ENCODE measurements around the gene IFI27L2. TPM values are rescaled to one million over a fixed set of nuclear protein-coding genes. Genes with fewer than 3 reads are reported as not detected.

IFI27L2 gene
- total RNA-seq, 1 donor from 2014 or later, result 23.7 TPM

DNA sequence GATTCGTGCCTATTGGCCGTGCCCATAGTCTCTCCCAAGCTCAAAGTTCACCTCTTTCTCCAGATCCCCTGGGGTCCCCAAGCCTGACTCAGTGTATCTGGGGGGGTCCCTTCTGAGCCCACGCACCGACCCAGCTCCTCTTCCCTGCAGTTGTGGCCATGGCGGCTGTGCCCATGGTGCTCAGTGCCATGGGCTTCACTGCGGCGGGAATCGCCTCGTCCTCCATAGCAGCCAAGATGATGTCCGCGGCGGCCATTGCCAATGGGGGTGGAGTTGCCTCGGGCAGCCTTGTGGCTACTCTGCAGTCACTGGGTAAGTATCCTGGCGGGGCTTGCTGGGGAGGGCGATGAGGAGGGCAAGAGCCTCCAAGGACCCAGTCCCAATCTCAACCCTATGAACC lies 13.8 kb downstream of the IFI27L2 start:
- no peak overlapping the region for H3K27ac Mint-ChIP-seq (ENCODE audit: unreplicated experiment)
- no peak for DNase-seq (ENCODE audit: low spot score)
- peaks cover 7% of the 10 kb centered on the region for H3K27me3 Mint-ChIP-seq (ENCODE audit: unreplicated experiment)
- no peaks in the 10 kb centered on the region for H3K9me3 Mint-ChIP-seq (ENCODE audit: unreplicated experiment)
- TF ChIP-seq, protein P1, sequence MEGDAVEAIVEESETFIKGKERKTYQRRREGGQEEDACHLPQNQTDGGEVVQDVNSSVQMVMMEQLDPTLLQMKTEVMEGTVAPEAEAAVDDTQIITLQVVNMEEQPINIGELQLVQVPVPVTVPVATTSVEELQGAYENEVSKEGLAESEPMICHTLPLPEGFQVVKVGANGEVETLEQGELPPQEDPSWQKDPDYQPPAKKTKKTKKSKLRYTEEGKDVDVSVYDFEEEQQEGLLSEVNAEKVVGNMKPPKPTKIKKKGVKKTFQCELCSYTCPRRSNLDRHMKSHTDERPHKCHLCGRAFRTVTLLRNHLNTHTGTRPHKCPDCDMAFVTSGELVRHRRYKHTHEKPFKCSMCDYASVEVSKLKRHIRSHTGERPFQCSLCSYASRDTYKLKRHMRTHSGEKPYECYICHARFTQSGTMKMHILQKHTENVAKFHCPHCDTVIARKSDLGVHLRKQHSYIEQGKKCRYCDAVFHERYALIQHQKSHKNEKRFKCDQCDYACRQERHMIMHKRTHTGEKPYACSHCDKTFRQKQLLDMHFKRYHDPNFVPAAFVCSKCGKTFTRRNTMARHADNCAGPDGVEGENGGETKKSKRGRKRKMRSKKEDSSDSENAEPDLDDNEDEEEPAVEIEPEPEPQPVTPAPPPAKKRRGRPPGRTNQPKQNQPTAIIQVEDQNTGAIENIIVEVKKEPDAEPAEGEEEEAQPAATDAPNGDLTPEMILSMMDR (IDR thresholded peaks at IDR 0.05; ENCODE audit: unreplicated experiment), result no peak
- H3K36me3 Mint-ChIP-seq (ENCODE audit: low read depth, unreplicated experiment), result no peaks in the 10 kb centered on the region
- H3K4me1 Mint-ChIP-seq (ENCODE audit: unreplicated experiment), result no peaks in the 10 kb centered on the region
- H3K4me3 Mint-ChIP-seq (ENCODE audit: unreplicated experiment), result no peak overlapping the region

GRCh38 chr14:94115058-94115591 lies 14.3 kb downstream of the IFI27L2 start:
- H3K4me3 Mint-ChIP-seq (ENCODE audit: unreplicated experiment), result no peak overlapping the region
- no peaks in the 10 kb centered on the region for H3K4me1 Mint-ChIP-seq (ENCODE audit: unreplicated experiment)
- H3K36me3 Mint-ChIP-seq (ENCODE audit: low read depth, unreplicated experiment), result no peaks in the 10 kb centered on the region
- TF ChIP-seq, protein P1 (IDR thresholded peaks at IDR 0.05; ENCODE audit: unreplicated experiment), result no peak
- H3K9me3 Mint-ChIP-seq (ENCODE audit: unreplicated experiment), result no peaks in the 10 kb centered on the region
- DNase-seq (ENCODE audit: low spot score), result no peak
- H3K27ac Mint-ChIP-seq (ENCODE audit: unreplicated experiment), result no peak overlapping the region
- H3K27me3 Mint-ChIP-seq (ENCODE audit: unreplicated experiment), result peaks cover 7% of the 10 kb centered on the region

- H3K4me1 Mint-ChIP-seq (ENCODE audit: unreplicated experiment), result no peaks in the 10 kb centered on the region
- H3K36me3 Mint-ChIP-seq (ENCODE audit: low read depth, unreplicated experiment), result no peaks in the 10 kb centered on the region
- DNase-seq (ENCODE audit: low spot score), result no peak
- H3K4me3 Mint-ChIP-seq (ENCODE audit: unreplicated experiment), result no peak overlapping the region
- H3K9me3 Mint-ChIP-seq (ENCODE audit: unreplicated experiment), result no peaks in the 10 kb centered on the region
- H3K27me3 Mint-ChIP-seq (ENCODE audit: unreplicated experiment), result peaks cover 7% of the 10 kb centered on the region
- TF ChIP-seq, protein P1 (IDR thresholded peaks at IDR 0.05; ENCODE audit: unreplicated experiment), result no peak
- no peak overlapping the region for H3K27ac Mint-ChIP-seq (ENCODE audit: unreplicated experiment)
These were observed 14.8 kb downstream of the IFI27L2 start for GRCh38 chr14:94114589-94115057.

DNA sequence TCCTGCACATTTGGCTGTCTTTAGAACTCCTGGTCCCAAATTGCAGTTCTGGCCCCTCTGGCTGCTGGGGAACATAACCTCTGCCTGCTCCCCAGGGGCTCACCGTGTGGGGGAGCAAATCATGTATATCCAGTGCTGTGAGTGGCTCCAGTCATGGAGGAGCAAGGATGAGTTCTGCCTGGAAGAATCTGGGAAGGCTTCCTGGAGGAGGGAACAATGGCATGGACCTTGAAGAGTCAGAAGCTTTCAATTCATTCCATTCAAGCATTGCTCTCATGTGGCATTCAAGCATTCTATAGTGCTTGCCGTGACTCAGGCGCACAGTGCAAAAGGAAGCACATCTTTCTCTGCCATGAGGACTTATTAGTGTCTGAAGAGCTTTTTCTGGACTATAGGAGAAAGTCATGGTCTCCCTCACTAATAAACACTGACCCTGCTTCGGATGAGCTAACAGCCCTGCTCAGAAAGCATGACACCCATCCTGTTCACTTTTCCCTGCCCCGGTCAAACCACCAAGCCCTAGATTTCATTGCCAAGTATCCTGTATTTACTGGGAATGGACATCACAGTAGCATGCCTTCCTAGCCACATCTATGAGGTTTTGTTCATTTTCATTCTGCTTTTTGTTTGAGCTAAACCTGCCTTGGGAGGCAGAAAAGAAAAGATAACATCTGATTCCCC lies 15.4 kb downstream of the IFI27L2 start:
- no peak overlapping the region for H3K27ac Mint-ChIP-seq (ENCODE audit: unreplicated experiment)
- H3K9me3 Mint-ChIP-seq (ENCODE audit: unreplicated experiment), result no peaks in the 10 kb centered on the region
- peaks cover 7% of the 10 kb centered on the region for H3K27me3 Mint-ChIP-seq (ENCODE audit: unreplicated experiment)
- no peaks in the 10 kb centered on the region for H3K4me1 Mint-ChIP-seq (ENCODE audit: unreplicated experiment)
- H3K4me3 Mint-ChIP-seq (ENCODE audit: unreplicated experiment), result no peak overlapping the region
- no peak for DNase-seq (ENCODE audit: low spot score)
- TF ChIP-seq, protein P1 (IDR thresholded peaks at IDR 0.05; ENCODE audit: unreplicated experiment), result no peak
- H3K36me3 Mint-ChIP-seq (ENCODE audit: low read depth, unreplicated experiment), result no peaks in the 10 kb centered on the region

DNA sequence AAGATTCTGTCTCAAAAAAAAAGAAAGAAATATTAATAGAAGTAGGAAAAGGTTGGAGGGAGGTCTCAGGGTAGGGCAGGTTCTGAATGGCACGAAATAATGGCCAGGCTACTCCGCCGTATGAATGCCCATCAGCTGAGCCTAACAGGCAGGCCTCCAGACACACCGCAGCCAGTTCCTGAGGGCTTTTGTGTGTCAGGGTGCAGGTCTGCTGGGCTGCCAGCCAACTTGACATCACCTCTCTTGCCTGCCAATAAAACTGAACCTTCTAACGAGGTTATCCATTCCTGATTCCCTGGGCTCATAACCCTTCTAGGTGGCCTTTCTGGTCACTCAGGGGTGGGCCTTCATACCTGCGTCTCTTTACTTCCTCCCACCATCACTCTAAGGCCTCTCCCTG lies 15.9 kb downstream of the IFI27L2 start:
- Mint-ChIP-seq H3K4me1 (ENCODE audit: unreplicated experiment) (no peaks in the 10 kb centered on the region), H3K36me3 (ENCODE audit: low read depth, unreplicated experiment) (no peaks in the 10 kb centered on the region), H3K4me3 (ENCODE audit: unreplicated experiment) (no peak overlapping the region), H3K9me3 (ENCODE audit: unreplicated experiment) (no peaks in the 10 kb centered on the region), H3K27me3 (ENCODE audit: unreplicated experiment) (peaks cover 7% of the 10 kb centered on the region), H3K27ac (ENCODE audit: unreplicated experiment) (no peak overlapping the region)
- TF ChIP-seq, protein P1 (IDR thresholded peaks at IDR 0.05; ENCODE audit: unreplicated experiment), result no peak
- no peak for DNase-seq (ENCODE audit: low spot score)

Measured in endothelial cell (in vitro differentiated cells).